BJ (cell line): ENCODE data around the gene GABBR2. TPM values are rescaled to one million over a fixed set of nuclear protein-coding genes. Genes with fewer than 3 reads are reported as not detected.

ENCODE experiments used
- CTCF ChIA-PET: fragments of 350-600 bp; formaldehyde crosslinking; extraction: SDS; loops from one replicate; lab custom pipeline; 2021; ENCODE audit warnings: antibody characterized with exemption, inconsistent platforms; lab: Yijun Ruan, JAX
- POLR2A ChIA-PET: fragments of 300-600 bp; sonication (Branson Sonifier 250); formaldehyde crosslinking; extraction: SDS; loops from one replicate; lab custom pipeline; 2021; ENCODE audit warnings: antibody characterized with exemption; lab: Charles Lee
- DNase-seq: peaks from one replicate; pipeline ENCODE4 v3.0.0-alpha.2; 2011; ENCODE audit warnings: low read depth
- H3K27me3 ChIP-seq: 2 replicates; pipeline ENCODE4 v1.6.0; 2011; ENCODE audit warnings: low read length; ENCODE audit not compliant: control insufficient read depth, insufficient read depth
- H3K36me3 ChIP-seq: 2 replicates; pipeline ENCODE4 v1.5.1; 2011; ENCODE audit warnings: low read length; ENCODE audit not compliant: control insufficient read depth, insufficient read depth
- H3K4me3 ChIP-seq: 2 replicates; pipeline ENCODE4 v1.5.1; 2011; ENCODE audit warnings: low read depth, mild to moderate bottlenecking, control low read depth, low read length
- polyA plus RNA-seq: library from polyadenylated mRNA; depleted of rRNA; stranded (reverse); fragments of >200 nt; gene quantifications from 2 replicates; pipeline ENCODE4 v1.2.3, GENCODE V29; 2011
- TF ChIP-seq, protein P1 (sequence below): IDR thresholded peaks from 2 replicates; pipeline ENCODE4 v1.5.1; 2011; ENCODE audit warnings: low read depth, mild to moderate bottlenecking, control low read depth, inconsistent platforms, low read length, moderate library complexity; ENCODE audit not compliant: insufficient read depth

GABBR2 gene
- polyA plus RNA-seq, 1 experiment, result 1.6 TPM

DNA sequence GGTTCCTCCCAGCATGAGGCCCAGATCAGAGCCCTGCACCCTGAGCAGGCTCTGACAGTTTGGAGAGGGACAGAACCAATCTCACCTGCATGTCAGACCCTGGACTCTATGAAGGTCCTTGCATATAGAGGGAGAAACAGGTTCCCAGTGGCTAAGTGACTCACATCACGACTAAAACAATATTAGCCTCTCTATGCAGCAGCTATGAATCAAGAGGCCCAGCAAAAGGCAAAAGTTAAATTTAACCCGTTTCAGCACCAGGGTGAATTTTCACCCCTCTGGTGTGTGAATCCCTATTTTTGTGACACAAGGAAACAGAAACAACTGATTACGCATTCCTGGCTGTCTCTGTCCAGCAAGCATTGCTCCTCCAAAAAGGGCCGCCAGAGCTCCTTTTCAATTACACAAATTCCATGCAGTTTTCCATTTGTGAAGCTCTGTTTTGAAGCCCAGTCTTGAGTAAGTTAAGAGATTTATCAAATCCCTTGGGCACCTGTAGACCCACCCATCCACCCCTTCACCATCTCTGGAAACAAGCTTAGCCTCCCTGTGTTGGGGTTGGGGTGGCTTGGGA lies 136.6 kb downstream of the GABBR2 start:
- CTCF ChIA-PET, result interaction anchor here (1.0 to 1.1 kb wide), 2 partner anchors 17 to 204 kb away, joined by 3 read pairs; no protein-coding TSS in a partner anchor
- Histone ChIP-seq H3K36me3 (no peaks in the 10 kb centered on the region), H3K4me3 (no peak overlapping the region), H3K27me3 (peaks cover 3% of the 10 kb centered on the region)
- TF ChIP-seq, protein P1, sequence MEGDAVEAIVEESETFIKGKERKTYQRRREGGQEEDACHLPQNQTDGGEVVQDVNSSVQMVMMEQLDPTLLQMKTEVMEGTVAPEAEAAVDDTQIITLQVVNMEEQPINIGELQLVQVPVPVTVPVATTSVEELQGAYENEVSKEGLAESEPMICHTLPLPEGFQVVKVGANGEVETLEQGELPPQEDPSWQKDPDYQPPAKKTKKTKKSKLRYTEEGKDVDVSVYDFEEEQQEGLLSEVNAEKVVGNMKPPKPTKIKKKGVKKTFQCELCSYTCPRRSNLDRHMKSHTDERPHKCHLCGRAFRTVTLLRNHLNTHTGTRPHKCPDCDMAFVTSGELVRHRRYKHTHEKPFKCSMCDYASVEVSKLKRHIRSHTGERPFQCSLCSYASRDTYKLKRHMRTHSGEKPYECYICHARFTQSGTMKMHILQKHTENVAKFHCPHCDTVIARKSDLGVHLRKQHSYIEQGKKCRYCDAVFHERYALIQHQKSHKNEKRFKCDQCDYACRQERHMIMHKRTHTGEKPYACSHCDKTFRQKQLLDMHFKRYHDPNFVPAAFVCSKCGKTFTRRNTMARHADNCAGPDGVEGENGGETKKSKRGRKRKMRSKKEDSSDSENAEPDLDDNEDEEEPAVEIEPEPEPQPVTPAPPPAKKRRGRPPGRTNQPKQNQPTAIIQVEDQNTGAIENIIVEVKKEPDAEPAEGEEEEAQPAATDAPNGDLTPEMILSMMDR, result no peak
- POLR2A ChIA-PET, result no interaction called here
- no peak for DNase-seq

DNA sequence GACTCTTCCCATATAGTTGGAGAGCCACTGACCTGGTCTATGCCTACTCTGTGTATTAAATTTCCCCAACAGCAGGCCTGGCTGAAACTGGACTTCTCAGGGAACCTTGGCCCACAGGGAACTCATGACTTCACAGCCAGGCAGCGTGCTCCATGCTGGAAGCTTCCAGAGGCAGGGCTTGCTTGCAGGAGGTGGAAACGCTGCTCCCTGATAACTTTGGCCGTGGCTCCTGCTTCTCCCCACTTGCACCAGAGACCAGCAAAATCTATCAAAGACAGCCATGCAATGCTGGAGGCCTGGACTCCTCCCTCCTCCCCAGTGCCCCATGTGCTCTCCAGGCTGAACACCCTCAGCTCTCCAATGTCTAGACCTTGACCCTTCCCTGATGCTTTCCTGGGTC lies 137.1 kb downstream of the GABBR2 start:
- POLR2A ChIA-PET, result no interaction called here
- TF ChIP-seq, protein P1, result no peak

DNA sequence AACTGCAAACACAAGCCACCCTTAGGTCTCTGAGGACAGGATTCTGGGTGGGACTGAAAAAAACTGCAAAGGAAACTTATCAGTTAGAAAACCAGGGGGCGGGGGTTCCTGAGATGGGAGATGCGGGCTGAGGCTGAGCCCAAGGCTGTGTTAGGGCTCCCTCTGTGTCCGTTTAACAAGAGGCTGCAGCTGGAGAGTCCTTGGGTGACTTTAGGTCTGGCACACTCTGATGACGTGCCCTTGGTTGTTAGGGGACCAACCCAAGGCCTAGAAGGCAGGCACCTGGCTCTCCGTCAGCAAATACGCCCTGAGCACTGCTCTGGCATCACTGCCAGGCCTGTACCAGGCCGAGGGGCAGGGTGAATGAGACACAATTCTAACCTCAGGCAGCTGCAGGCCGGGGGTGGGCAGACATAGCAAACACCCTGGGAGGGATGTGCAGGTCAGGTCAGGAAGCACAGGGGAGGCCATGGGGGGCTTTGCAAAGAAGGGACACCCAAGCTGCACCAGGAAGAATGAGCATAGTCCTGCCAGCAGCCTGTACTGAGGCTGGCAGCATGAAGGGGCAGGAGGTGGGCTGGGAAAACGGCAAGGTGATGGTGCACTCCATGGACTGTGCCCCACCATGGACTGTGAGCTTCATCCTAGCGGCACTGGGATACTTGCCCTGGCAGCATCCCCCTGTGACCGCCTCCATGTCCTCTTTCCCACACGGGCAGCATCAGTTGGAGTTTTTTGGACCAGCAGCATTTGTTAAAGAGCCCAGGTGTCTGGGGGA lies 137.9 kb downstream of the GABBR2 start:
- Histone ChIP-seq H3K4me3 (no peak overlapping the region), H3K36me3 (no peaks in the 10 kb centered on the region), H3K27me3 (peaks cover 3% of the 10 kb centered on the region)
- ChIA-PET POLR2A (no interaction called here), CTCF (no interaction called here)
- TF ChIP-seq, protein P1, result no peak
- no peak for DNase-seq

More for the DNA sequence above, 137.1 kb downstream of the GABBR2 start:
- Histone ChIP-seq H3K27me3 (peaks cover 3% of the 10 kb centered on the region), H3K4me3 (no peak overlapping the region), H3K36me3 (no peaks in the 10 kb centered on the region)
- DNase-seq, result no peak
- CTCF ChIA-PET, result interaction anchor here (1.0 to 1.1 kb wide), 2 partner anchors 16 to 205 kb away, joined by 3 read pairs; no protein-coding TSS in a partner anchor

DNA sequence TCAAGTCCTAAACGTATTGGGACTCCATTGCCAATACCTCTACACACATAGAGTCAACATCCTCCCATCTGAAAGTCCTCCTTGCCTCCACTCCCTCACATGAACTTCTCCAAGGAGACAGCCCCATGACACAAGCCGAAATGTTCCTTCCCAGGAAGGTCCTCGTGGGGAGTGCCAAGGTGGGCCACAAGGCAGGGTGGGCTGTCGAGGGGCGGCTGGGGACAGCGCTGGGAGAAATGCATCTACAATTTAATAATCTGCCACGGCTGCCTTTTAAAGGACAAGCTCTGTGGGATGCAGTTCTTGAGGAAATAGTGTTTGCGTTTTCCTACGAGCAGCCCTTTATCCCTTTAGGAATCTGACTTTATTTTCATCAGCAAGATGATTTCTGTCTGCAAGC lies 138.7 kb downstream of the GABBR2 start:
- POLR2A ChIA-PET, result no interaction called here
- H3K27me3 ChIP-seq, result peaks cover 3% of the 10 kb centered on the region
- CTCF ChIA-PET, result no interaction called here
- no peak for DNase-seq
- TF ChIP-seq, protein P1, result no peak
- H3K4me3 ChIP-seq, result no peak overlapping the region
- no peaks in the 10 kb centered on the region for H3K36me3 ChIP-seq

DNA sequence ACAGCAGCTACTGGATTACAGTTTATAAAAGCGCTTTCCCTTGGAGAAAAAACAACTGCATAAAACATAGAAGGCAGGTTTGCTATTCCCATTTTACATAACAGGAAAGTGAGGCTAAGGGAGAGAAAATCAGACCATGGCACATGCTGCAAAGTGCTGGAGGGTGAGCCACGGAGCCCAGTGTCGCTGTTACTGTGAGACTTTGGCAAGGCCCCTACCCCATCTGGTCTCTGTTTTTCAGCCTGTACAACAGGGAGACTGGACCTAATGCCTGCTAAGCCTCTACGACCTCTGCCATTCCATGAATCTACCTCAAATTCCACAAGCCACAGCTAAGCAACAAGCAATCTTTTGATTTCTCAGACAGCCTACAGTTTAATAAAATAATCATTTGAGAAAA lies 139.2 kb downstream of the GABBR2 start:
- no peak for DNase-seq
- TF ChIP-seq, protein P1, result no peak
- ChIA-PET POLR2A (no interaction called here), CTCF (interaction anchor here (1.2 kb wide), 1 partner anchor 138 kb away, joined by 4 read pairs; no protein-coding TSS in a partner anchor)
- Histone ChIP-seq H3K27me3 (peaks cover 3% of the 10 kb centered on the region), H3K36me3 (no peaks in the 10 kb centered on the region), H3K4me3 (no peak overlapping the region)
